HG03103 (cell line): ENCODE data around the gene GPHN.
"Not testable (repeated sequence)": the region's sequence is repeated elsewhere in the genome, so short reads cannot be mapped to it uniquely, and the experiment has no call there.

Experiments used
- ATAC-seq: cut with Tn5 transposase; IDR thresholded peaks from one replicate; pipeline ENCODE4 v1.9.1; 2021; ENCODE audit warnings: low read depth; ENCODE audit not compliant: unreplicated experiment

Gene GPHN

DNA sequence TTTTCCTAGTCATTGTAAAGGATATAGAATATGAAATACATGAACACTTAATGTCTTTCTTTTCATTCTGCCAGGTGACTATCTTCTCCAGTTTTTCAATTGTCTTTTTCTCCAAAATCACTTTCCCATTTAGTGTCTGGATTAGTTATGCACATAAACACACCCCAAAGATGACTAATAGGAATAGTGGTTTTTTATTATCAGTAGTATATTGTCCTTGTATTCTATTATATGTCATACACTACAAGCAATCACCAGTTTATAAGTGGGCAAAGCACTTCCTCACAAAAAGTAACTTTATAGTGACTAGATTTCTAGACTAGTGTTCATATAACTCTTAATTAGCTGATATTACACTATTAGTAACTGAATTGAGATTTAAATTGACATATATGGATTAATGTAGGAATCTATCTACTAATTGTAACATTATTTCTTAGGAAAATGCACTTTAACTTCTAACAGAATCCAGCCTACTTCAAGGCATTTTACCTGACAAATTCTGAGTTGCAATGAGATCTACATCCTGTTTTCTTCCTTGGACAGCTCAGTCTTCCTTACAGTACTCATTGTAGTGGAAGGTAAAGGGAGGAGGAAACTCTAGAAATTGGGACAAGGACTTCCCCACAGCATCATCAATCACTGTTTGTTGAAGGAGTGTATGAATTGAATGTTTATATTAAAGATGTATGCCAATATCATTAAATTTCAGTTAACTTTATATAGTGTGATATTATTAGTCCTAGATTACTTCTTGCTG is 495.2 kb downstream of the GPHN start:
- no peak for ATAC-seq

DNA sequence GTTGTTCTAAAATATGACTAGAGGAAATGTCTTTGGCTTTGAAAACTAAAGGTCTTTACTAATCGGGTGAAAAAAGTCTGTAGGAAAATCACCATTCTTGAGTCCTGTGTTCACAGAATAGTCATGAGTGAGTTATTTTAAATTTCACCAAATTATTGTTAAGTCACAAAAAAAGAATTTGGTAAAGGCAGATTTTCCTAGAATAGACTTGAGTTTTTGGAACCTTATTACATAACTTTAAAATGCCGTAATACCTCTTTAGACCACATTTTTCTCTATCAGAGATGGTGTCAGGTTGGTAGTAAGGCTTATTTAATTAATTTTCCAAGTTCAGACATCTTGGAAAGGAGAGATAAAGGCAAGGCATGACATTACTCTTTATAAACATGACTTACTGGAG is 496.6 kb downstream of the GPHN start:
- no peak for ATAC-seq

DNA sequence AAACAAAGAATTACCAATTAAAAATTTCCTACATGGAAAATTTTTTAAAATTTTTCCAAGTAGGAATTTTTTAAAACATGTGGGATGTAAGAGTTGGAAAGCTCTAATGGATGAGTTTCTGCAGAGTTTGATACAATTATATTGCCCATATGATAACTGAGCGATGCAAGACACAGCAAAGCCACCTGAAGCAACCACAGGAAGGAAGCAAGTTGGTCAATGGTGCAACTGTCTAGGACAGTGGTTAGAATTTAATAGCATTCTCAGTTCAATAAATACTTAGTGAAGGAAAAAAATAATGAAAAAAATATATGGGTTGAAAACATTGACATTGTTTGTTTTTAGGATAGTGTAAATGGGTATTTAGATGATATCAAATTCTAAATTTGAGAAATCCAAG is 502.7 kb downstream of the GPHN start:
- ATAC-seq = no peak

- ATAC-seq = no peak
Observed at GRCh38 chr14:67016856-67017255, 508.9 kb downstream of the GPHN start.

- ATAC-seq = no peak
Observed at GRCh38 chr14:67018720-67019119, 510.8 kb downstream of the GPHN start.

DNA sequence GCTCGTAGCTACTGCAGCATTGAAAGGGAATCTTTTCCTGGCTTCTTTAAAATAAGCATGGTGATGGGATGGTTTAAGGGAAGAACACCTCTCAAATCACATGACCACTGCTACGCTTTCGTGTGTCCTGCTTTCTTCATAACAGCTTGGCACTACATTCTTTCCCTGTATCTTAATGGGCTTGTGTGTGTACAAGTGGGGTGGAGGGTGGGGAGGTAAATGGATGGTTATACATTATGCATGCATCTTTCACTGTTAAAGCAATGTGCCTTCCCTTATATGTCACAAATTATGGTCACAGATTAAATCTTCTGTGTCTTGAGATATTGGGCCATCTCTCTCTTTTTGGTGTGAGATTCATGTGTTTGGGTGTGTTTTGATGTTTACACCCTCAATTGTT is 511.8 kb downstream of the GPHN start:
- no peak for ATAC-seq

DNA sequence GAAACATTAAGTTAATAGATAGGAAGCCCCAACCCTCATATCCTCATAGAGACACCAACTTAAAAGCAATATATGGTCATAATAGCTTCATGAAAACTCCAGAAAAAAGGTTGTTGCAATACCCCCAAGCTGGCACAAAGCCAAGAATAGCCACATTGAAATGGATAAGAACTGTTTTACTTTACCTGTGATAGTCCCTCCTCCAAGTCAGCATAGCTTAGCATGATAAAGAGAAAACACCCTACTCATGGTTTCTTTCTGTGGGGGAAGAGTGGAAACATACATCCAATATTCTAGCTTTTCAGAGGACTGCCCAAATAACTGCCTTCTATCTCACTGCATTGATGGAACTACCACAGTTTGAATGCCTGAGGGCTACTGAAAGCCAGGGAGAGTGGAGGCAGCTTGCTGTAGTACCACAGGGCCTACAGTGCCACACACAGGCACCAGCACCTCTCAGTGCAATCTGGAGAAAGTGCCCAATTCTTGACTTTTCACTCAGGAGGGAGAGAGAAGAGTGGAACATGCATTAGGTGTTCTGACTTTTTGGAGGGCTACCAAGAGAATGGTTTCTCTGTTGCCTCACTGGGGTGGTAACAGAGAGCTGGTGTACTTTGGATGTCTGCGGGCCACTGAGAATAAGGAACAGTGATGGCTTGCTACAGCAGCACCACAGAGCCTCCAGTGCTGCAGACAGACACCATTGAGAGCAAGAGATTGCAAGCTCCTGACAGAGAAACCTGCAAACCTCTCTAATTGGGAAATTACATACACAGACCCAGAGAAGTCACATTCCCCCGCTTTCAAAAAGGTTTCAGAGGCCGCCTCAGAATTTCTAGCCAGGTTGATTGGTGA is 524.2 kb downstream of the GPHN start:
- no peak for ATAC-seq

DNA sequence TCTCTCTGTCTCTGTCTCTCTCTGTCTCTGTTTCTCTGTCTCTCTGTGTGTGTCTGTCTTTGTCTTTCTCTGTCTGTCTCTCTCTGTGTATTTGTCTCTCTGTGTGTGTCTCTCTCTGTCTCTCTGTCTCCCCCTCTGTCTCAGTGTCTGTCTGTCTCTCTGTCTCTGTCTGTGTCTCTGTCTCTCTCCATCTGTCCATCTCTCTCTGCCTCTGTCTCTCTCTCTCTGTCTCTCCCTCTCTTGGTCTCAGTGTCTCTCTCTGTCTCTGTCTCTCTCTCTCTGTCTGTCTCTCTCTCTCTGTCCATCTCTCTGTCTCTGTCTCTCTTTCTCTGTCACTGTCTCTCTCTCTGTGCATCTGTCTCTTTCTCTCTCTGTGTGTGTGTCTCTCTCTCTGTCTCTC is 537.5 kb downstream of the GPHN start:
- ATAC-seq = no peak

DNA sequence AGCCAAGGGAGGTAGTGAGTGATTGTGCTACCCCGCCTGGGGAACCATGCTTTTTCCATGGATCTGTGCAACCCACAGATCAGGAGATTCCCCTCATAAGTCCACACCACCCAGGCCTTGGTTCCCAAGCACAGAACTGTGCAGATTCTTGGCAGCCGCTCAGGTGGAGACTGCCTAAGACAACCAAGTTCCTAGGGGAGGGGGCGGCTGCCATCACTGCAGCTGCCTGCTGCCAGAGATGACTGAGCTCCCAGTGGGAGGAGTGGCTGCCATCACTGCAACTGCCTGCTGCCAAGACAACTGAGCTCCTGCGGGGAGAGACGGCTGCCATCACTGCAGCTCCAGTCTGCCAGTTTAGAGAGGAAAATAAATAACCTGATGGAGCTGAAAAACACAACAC is 542.9 kb downstream of the GPHN start:
- ATAC-seq = no peak

DNA sequence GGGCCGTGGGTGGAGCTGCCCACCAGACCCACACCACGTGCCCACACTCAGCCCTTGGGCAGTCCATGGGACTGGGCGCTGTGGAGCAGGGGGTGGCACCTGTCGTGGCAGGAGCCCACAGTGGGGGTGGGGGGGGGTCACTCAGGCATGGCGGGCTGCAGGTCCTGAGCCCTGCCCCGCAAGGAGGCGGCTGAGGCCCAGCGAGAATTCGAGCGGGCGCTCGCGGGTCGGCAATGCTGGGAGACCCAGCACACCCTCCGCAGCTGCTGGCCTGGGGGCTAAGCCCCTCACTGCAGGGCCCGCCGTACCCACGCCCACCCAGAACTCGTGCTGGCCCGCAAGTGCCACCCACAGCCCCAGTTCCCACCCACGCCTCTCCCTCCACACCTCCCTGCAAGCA is 548.7 kb downstream of the GPHN start:
- ATAC-seq = no peak

DNA sequence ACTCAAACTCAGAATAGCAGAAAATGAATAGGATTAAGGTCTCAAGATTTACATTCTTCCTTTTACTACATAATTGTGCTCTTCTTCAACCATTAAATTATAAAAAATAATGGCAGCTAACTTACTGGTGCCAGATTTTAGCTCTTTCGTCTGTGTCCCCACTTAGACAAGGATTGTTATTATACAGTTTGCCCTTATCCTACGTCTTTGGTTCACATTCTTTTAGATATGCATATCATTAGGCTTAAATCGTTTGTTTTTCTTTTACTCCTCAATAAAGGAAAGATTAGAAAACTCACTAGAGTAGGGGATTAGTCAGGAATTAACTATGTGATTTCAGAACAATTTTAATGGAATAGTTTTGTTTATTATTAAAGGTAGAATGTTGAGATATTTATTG is 551.6 kb downstream of the GPHN start:
- no peak for ATAC-seq

DNA sequence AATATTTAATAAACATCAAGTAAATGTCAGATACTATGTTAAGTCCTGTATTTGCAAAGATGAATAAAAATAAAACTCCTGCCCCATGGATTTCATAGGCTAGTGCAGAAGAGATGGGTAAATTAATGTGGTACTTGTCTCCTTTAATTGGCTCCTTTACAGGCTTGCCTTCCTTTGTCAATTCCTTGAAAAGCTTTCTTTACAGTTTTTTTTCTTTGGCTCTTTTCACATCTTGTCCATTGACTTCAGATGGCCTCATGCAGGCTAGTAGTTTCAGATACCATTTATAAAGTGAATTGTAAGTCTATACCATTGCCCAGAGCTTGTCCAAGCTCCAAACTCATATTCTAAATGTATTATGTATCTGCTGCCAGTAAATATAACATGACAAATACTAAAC is 552.6 kb downstream of the GPHN start:
- no peak for ATAC-seq

GRCh38 chr14:67067070-67067814 is 559.3 kb downstream of the GPHN start:
- not testable (repeated sequence) for ATAC-seq

- no peak for ATAC-seq
Observed at GRCh38 chr14:67068251-67068650, 560.3 kb downstream of the GPHN start.

GRCh38 chr14:67071506-67071905 is 563.6 kb downstream of the GPHN start:
- ATAC-seq = no peak

DNA sequence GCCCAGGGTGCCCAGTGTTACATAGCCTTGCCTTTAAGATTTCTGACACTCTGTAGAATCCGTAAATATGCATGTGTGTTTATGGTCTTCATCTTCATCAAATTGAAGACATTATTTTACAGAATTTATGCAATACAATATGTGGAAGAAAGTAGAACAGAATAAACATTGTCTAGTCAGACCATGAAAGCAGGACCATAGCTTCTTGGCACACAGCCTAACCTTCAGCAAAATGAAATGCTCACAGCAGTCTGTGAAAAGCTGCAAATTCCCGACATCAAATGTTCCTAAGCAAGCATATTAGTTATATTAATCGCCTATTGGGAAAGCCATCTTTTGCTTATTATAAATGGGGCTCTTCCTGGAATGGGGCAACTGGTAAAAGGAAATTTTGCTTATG is 570.0 kb downstream of the GPHN start:
- no peak for ATAC-seq

DNA sequence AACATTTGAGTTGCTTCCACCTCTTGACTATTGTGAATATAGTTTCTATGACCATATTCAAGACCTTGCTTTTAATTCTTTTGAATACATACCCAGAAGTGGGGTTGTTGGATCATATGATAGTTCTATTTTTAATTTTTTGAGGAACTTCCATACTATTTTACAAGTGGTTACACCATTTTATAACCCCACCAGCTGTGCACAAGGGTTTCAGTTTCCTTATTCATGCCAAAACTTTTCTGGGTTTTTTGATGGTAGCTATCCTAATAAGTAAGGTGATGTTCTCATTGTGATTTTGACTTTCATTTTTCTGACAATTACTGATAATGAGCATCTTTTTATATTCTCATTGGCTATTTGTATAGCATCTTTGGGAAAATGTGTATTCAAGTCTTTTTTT is 571.9 kb downstream of the GPHN start:
- no peak for ATAC-seq

DNA sequence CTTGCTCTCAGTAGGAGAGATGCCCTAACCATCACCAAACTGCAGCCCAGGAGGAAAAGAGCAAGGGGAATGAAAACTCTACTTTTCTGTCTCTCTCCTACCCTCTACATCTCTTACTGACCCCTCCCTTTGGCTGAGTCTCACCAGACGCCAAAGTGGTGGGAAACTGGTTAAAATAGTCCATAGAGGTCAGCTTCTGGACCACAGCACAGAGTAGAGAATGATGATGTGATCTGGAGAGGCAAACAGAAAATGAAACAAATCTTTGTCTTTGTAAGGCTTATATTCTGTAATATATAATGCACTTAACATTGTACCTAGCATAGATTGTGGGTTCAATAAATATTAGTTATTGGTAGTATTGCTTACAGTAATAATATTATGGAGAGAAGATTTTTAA is 600.3 kb downstream of the GPHN start:
- ATAC-seq = no peak

- no peak for ATAC-seq
Observed at GRCh38 chr14:67111022-67111421, 603.1 kb downstream of the GPHN start.

DNA sequence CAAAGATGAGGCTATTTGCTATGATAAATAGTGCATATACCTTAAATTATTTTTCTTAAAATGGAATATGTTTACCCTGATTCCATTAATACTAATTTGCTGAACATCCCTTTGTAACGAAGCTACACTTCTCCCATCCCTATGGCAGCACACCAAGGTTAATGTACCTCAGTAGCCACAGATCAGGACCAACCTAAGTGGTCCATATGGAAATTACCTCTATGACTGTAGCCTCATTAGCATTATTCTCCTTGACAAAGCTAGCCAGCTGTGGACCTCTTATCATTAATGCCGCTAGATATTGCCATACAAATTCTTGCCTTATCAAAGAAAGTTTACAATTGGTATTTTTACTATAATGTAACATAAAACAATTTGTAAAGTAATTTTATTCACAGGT is 604.4 kb downstream of the GPHN start:
- no peak for ATAC-seq

- ATAC-seq = no peak
Observed at GRCh38 chr14:67127174-67127573, 619.2 kb downstream of the GPHN start.
